ENCODE results near the gene FGFRL1. TPM values are rescaled to one million over a fixed set of nuclear protein-coding genes. Genes with fewer than 3 reads are reported as not detected.
A peak's percentile ranks its signal among the peaks of the same experiment; 100 is the strongest.

Gene FGFRL1, protein sequence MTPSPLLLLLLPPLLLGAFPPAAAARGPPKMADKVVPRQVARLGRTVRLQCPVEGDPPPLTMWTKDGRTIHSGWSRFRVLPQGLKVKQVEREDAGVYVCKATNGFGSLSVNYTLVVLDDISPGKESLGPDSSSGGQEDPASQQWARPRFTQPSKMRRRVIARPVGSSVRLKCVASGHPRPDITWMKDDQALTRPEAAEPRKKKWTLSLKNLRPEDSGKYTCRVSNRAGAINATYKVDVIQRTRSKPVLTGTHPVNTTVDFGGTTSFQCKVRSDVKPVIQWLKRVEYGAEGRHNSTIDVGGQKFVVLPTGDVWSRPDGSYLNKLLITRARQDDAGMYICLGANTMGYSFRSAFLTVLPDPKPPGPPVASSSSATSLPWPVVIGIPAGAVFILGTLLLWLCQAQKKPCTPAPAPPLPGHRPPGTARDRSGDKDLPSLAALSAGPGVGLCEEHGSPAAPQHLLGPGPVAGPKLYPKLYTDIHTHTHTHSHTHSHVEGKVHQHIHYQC
- 10 to 100 TPM; 38.7 to 50.4 TPM for total RNA-seq

DNA sequence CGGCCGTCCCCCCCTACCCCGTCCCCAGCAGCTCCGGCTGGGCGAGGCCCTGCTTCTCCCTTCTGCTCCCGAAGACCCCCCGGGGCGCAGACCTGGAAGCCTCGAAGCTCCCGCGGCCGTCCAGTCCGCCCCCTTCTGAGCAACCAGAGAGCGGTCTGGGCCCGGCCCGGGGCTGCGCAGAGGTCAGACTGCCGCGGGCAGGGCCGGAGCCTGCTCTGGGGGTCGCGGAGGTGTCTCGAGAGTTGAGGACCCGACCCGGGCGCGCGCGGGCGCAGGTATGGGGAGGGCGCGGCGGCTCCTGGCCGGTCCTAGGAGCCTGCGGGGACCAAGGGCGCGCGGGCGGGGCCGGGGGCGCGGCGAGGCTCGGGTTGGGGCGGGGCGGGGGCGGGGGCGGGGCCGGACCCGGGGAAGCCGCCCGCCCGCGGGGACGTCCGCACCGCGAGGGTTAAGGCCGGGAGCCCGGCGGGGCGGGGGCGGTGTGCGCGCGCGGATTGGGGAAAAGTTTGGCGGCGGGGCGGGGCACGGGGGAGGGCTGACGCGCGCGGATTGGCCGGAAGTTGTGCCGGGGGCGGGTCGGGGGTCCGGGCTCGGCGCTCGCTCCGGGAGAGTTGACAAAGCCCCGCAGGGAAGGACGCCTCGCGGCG lies at the start of gene FGFRL1:
Gene FGFRL1, plus strand, starts transcription at position 605 of the 644 bp plus-strand sequence. CDS start 860 bp downstream, outside the sequence.
- TF ChIP-seq, protein P1, sequence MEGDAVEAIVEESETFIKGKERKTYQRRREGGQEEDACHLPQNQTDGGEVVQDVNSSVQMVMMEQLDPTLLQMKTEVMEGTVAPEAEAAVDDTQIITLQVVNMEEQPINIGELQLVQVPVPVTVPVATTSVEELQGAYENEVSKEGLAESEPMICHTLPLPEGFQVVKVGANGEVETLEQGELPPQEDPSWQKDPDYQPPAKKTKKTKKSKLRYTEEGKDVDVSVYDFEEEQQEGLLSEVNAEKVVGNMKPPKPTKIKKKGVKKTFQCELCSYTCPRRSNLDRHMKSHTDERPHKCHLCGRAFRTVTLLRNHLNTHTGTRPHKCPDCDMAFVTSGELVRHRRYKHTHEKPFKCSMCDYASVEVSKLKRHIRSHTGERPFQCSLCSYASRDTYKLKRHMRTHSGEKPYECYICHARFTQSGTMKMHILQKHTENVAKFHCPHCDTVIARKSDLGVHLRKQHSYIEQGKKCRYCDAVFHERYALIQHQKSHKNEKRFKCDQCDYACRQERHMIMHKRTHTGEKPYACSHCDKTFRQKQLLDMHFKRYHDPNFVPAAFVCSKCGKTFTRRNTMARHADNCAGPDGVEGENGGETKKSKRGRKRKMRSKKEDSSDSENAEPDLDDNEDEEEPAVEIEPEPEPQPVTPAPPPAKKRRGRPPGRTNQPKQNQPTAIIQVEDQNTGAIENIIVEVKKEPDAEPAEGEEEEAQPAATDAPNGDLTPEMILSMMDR (IDR thresholded peaks at IDR 0.05) = no peak
- peak; percentile 12 to 40 (median 27) for TF ChIP-seq POLR2A (IDR thresholded peaks at IDR 0.05)
- DNase-seq = peak; percentile 93 to 96 (median 94)
- Histone ChIP-seq H3K4me1 (peaks cover 47% of the 10 kb centered on the region), H3K4me3 (peak within 1 kb of the TSS; percentile 8 to 62), H3K27me3 (no peaks in the 10 kb centered on the region), H3K36me3 (replicated peaks in 1 of 2; ENCODE audit: insufficient read depth in 1 of 2, low read depth in 2 of 2) (no peaks in the 10 kb centered on the region), H3K27ac (peak within 1 kb of the TSS; percentile 85 to 94 (median 90)), H3K9me3 (no peaks in the 10 kb centered on the region)
- intact Hi-C loops (cut with DNase I) = no loop called here
- WGBS, 2 donors = 0% methylated on average over 67 of the region's 89 CpGs; no CpG with 5 or more reads in 1 of the 2 donors
- ATAC-seq = peak; percentile 78

DNA sequence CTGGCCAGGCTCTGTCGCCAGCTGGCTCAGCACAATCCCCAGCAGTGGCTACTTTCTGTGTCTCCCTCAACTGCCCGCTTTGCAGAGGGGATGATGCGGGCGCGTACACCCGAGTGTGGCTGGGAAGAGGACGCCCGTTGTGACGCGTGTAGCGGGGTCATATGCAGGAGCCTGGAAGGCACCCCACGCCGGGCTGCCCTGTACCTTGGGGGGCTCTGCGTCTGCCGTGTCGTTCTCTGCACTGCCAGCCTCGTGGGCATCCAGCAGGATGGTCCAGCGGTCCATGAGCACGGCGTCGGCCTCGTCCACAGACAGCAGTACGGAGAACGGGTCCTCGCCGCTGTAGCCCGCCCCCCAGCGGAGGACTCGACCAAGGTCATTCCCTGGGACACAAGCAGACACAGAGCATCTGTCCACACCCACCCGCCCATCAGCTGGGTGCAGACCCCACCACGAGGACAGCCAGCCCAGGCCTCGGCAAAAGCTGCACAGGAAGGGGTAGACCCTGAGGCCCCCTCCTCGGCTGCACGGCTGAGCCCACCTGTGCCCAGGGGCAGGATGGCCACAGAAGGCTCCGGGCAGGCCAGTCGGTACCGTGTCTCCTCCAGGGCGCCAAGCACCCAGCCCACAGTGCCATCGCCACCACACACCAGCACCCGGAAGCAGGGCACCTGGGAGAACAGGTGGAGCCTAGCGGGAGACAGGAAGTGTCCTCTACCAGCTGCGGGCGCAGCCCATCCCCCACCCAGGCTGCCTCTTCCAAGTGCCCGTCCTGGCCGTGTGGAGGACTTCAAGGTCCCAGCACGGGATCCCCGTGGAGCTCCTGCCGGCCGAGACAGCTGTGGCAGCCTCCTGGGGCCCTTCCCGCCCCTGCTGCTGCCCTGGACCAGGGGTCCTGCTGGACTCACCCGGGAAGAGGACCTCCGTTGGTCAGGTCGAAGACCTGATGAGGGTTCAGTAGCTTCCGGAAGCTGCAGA lies 48.9 kb upstream of the FGFRL1 start:
- ATAC-seq = no peak
- intact Hi-C loops (cut with DNase I) = no loop called here
- no peak for DNase-seq
- H3K4me3 ChIP-seq = no peak overlapping the region
- TF ChIP-seq, protein P1 (IDR thresholded peaks at IDR 0.05) = no peak
- TF ChIP-seq POLR2A (IDR thresholded peaks at IDR 0.05) = no peak
- no peaks in the 10 kb centered on the region for H3K9me3 ChIP-seq
- no peaks in the 10 kb centered on the region for H3K27me3 ChIP-seq
- no peak overlapping the region for H3K27ac ChIP-seq
- H3K36me3 ChIP-seq (replicated peaks in 1 of 2; ENCODE audit: insufficient read depth in 1 of 2, low read depth in 2 of 2) = no peaks in the 10 kb centered on the region
- WGBS, 2 donors = 88% methylated on average over 7 to 46 of the region's 54 CpGs
- H3K4me1 ChIP-seq = no peaks in the 10 kb centered on the region

DNA sequence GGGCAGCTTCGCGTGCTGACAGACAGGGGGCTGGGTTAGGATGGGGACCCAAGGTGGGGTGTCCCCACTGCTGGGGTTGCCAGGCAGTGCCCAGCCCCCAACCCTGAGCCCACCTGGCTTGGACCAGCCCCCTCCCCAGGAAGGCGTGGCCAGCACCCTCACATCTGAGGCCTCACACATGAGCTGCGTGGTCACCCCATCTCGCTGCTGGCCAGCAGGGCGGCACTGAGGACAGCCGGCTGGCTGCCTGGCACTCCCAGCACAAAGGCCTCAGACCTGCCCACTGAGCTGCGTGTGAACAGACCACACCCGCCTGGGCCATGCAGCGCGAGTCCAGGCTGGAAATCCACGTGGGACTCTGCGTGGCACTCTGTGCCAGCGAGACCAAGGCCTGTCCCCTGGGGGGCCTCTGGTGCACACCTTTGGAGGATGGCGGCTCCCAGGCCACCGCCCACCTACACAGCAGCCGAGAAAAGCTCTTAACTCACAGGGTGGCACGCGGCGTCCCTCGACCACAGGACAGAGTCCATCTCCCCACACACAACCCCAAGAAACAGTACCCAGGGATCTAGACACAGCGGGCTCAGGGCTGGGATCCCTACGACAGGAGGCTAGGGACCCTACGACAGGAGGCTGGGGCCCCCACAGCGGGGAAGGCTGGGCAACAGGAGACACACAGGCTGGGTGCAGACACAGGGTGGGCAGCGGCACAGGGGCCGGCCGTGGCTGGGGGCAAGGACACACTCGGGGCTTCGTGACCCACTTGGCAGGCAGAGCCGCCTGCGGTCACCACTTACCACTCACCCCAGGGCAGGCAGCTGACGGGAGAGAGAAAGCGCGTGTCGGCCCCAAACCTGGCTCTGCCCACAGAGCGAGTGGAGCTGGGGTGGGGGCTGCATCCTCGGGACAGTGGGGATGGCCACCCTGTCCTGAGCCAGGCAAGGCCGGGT lies 47.9 kb upstream of the FGFRL1 start:
- 89 to 93% methylated on average over 23 to 35 of the region's 39 CpGs for WGBS, 2 donors
- H3K27me3 ChIP-seq = no peaks in the 10 kb centered on the region
- H3K27ac ChIP-seq = no peak overlapping the region
- TF ChIP-seq, protein P1 (IDR thresholded peaks at IDR 0.05) = no peak
- no peak for TF ChIP-seq POLR2A (IDR thresholded peaks at IDR 0.05)
- ATAC-seq (no peak), DNase-seq (no peak)
- H3K4me1 ChIP-seq = peaks cover 3% of the 10 kb centered on the region
- no peaks in the 10 kb centered on the region for H3K9me3 ChIP-seq
- H3K36me3 ChIP-seq (replicated peaks in 1 of 2; ENCODE audit: insufficient read depth in 1 of 2, low read depth in 2 of 2) = no peaks in the 10 kb centered on the region
- H3K4me3 ChIP-seq = no peak overlapping the region
- intact Hi-C loops (cut with DNase I) = no loop called here
